MCF 10A (cell line): ENCODE measurements around the gene ART4. TPM values are rescaled to one million over a fixed set of nuclear protein-coding genes. Genes with fewer than 3 reads are reported as not detected.

Experiments
- BruUV-seq: library from RNA; stranded (reverse); fragments of 400-500 nt; replicated peaks from 2 replicates; lab custom pipeline; 2021; lab: Mats Ljungman, UMichigan
- CTCF ChIA-PET: fragments of 300-600 bp; sonication (Branson Sonifier 250); formaldehyde crosslinking; extraction: SDS; loops from one replicate; lab custom pipeline; 2021; ENCODE audit warnings: antibody characterized with exemption, inconsistent platforms; lab: Yijun Ruan, JAX
- POLR2A ChIA-PET: fragments of 300-600, 350-650 bp; sonication (Branson Sonifier 250); formaldehyde crosslinking; extraction: SDS; loops from one replicate; lab custom pipeline; 2020; ENCODE audit warnings: antibody characterized with exemption, inconsistent platforms; lab: Yijun Ruan, JAX
- DNase-seq: peaks from one replicate; pipeline ENCODE4 v3.0.0-alpha.2; 2018; ENCODE audit not compliant: unreplicated experiment
- H3K27ac Mint-ChIP-seq: one replicate; pipeline ENCODE4 v1.8.0; 2022; ENCODE audit warnings: mild to moderate bottlenecking, low read depth, mixed read lengths; ENCODE audit not compliant: unreplicated experiment
- H3K27me3 Mint-ChIP-seq: one replicate; pipeline ENCODE4 v1.8.0; 2022; ENCODE audit warnings: mixed read lengths; ENCODE audit not compliant: insufficient read depth, unreplicated experiment
- H3K36me3 Mint-ChIP-seq: one replicate; pipeline ENCODE4 v1.8.0; 2022; ENCODE audit warnings: mild to moderate bottlenecking, moderate library complexity, mixed read lengths; ENCODE audit not compliant: insufficient read depth, unreplicated experiment
- H3K4me1 Mint-ChIP-seq: one replicate; pipeline ENCODE4 v1.8.0; 2022; ENCODE audit warnings: mixed read lengths; ENCODE audit not compliant: insufficient read depth, unreplicated experiment
- H3K4me3 Mint-ChIP-seq: one replicate; pipeline ENCODE4 v1.8.0; 2022; ENCODE audit warnings: mild to moderate bottlenecking, moderate library complexity, mixed read lengths; ENCODE audit not compliant: unreplicated experiment
- H3K9me3 Mint-ChIP-seq: one replicate; pipeline ENCODE4 v1.8.0; 2022; ENCODE audit warnings: mixed read lengths; ENCODE audit not compliant: unreplicated experiment
- intact Hi-C: fragments of 100-400 bp; cut with micrococcal nuclease; formaldehyde crosslinking; loops from 2 replicates; pipeline ENCODE4 v1.14.1; 2022
- total RNA-seq: library from RNA; stranded (reverse); gene quantifications from 2 replicates; pipeline ENCODE4 v1.2.3, GENCODE V29; 2022
- TF ChIP-seq, protein P1 (sequence below): fragments of 200-600 bp; IDR thresholded peaks from one replicate; pipeline ENCODE4 v1.8.0; 2022; ENCODE audit warnings: antibody characterized with exemption, mild to moderate bottlenecking; ENCODE audit not compliant: unreplicated experiment

ART4 gene
- total RNA-seq, 1 experiment from 2014 or later: not detected

DNA sequence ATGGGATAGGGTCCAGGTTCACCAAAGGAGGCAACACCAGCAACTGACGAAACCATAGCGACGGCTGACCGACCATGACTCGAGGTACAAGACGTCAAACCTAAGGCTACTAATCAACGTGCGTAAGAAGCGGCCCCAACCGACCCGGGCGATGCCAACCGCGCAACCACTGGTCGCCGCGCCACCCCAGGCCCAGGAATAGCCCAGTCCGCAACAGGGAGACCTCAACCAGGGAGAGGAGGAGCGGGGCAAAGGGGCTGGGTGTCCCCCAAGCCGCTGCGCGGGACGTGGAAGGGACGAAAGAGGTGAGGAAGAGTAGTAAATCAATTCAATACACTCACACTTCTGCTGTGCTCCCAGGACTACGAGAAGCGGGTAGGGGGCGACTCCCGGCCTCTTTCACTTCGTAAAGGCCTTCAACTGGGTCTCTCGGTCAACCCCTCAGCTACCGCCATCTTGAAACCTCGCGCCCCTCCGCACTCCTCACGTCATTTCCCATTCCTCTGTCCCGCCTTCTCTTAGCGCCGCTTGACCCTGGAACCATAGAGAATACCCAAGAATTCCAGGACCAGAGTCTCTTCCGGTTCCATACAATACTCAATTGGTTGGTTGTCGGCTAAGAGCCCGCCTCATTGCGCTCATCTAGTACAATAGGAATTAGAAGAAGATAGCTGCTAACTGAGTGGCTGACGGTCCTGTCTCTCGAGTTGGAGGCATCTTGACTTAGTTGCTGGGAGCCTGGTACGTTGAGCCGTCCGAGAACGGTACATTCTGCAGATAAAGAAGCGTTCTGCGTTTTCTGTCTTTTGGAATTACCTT is 40.1 kb downstream of the ART4 start, which contains the start of the genes C12orf60 and WBP11:
Gene C12orf60 (plus strand): TSS at position 660 of the 819 bp plus-strand sequence. CDS start 19,266 bp downstream, outside the sequence.
Gene WBP11 (minus strand): TSS at position 468 of the 819 bp plus-strand sequence. CDS start 2,095 bp downstream, outside the sequence.
- POLR2A ChIA-PET: interaction anchor here (0.6 to 6.9 kb wide), 30 partner anchors 8 to 859 kb away, joined by 3 to 285 read pairs (median 5); a partner anchor contains a TSS
- intact Hi-C loops: loop anchor here (1.0 to 2.0 kb wide), 3 partner anchors 22 to 34 kb away; a partner anchor contains a TSS
- DNase-seq: peak; percentile 99
- Mint-ChIP-seq H3K9me3 (no peaks in the 10 kb centered on the region), H3K4me1 (peaks cover 9% of the 10 kb centered on the region), H3K27ac (no peak within 1 kb of the TSS), H3K36me3 (peaks cover 32% of the 10 kb centered on the region), H3K27me3 (no peaks in the 10 kb centered on the region), H3K4me3 (no peak within 1 kb of the TSS)
- TSS peak; percentile 46 for BruUV-seq
- TF ChIP-seq, protein P1, sequence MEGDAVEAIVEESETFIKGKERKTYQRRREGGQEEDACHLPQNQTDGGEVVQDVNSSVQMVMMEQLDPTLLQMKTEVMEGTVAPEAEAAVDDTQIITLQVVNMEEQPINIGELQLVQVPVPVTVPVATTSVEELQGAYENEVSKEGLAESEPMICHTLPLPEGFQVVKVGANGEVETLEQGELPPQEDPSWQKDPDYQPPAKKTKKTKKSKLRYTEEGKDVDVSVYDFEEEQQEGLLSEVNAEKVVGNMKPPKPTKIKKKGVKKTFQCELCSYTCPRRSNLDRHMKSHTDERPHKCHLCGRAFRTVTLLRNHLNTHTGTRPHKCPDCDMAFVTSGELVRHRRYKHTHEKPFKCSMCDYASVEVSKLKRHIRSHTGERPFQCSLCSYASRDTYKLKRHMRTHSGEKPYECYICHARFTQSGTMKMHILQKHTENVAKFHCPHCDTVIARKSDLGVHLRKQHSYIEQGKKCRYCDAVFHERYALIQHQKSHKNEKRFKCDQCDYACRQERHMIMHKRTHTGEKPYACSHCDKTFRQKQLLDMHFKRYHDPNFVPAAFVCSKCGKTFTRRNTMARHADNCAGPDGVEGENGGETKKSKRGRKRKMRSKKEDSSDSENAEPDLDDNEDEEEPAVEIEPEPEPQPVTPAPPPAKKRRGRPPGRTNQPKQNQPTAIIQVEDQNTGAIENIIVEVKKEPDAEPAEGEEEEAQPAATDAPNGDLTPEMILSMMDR: no peak
- CTCF ChIA-PET: interaction anchor here (0.6 to 2.1 kb wide), 6 partner anchors 25 to 419 kb away, joined by 3 to 6 read pairs (median 4); a partner anchor contains a TSS

DNA sequence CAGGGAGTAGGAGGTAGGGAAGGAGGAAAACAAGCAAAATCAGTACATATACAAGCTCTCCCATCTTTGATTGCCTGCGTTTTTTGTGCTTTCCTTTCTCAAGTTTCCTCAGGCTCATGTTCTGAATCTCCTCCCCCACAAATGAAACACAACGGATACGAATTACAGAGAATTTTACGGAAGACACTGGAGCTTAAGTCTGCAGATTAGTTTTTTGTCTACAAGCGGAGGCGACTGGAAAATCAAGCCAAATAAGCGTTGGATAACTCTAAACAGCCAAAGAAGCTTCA is 40.7 kb downstream of the ART4 start:
- ChIA-PET POLR2A (interaction anchor here (0.6 to 6.9 kb wide), 22 partner anchors 8 to 1606 kb away, joined by 3 to 285 read pairs (median 5); partner anchors contain the start of gene EMP1), CTCF (interaction anchor here (0.6 to 2.1 kb wide), 6 partner anchors 25 to 1996 kb away, joined by 3 to 6 read pairs (median 4); a partner anchor contains a TSS)
- no peak overlapping the region for H3K4me3 Mint-ChIP-seq
- H3K27ac Mint-ChIP-seq: no peak overlapping the region
- H3K36me3 Mint-ChIP-seq: peaks cover 38% of the 10 kb centered on the region
- no peaks in the 10 kb centered on the region for H3K27me3 Mint-ChIP-seq
- intact Hi-C loops: loop anchor here (1.0 to 2.0 kb wide), 3 partner anchors 22 to 34 kb away; a partner anchor contains a TSS
- no TSS peak for BruUV-seq
- H3K9me3 Mint-ChIP-seq: no peaks in the 10 kb centered on the region
- H3K4me1 Mint-ChIP-seq: peaks cover 9% of the 10 kb centered on the region
- TF ChIP-seq, protein P1: no peak
- DNase-seq: no peak

DNA sequence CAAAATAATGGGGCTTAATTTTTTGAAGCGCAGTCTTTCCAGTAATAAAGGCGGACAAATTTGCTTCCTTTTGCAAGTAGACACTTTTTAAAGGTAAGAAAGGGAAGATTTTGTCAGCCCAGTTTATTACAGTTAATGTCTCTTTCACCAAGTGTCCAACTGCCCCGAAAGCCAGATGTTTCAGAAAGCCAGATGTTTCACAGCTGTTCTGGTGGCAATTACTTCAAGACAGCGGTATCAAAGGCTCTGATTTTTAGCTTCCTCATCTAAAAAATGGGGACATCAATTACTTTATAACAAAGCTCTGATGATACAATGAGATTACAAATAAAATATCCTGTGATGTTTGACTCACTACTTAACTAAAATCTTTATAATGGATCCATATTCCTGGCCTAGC is 41.1 kb downstream of the ART4 start:
- Mint-ChIP-seq H3K4me1 (peaks cover 9% of the 10 kb centered on the region), H3K36me3 (peaks cover 42% of the 10 kb centered on the region), H3K27me3 (no peaks in the 10 kb centered on the region), H3K9me3 (no peaks in the 10 kb centered on the region), H3K4me3 (no peak overlapping the region), H3K27ac (no peak overlapping the region)
- CTCF ChIA-PET: interaction anchor here (0.6 to 2.1 kb wide), 6 partner anchors 8 to 1996 kb away, joined by 3 to 6 read pairs (median 4); a partner anchor contains a TSS
- no TSS peak for BruUV-seq
- DNase-seq: no peak
- intact Hi-C loops: loop anchor here (2.0 kb wide), 2 partner anchors 23 to 35 kb away; no protein-coding TSS in a partner anchor
- POLR2A ChIA-PET: interaction anchor here (0.6 to 6.9 kb wide), 22 partner anchors 9 to 1606 kb away, joined by 3 to 285 read pairs (median 5); partner anchors contain the start of genes EMP1 and EPS8
- TF ChIP-seq, protein P1: no peak

DNA sequence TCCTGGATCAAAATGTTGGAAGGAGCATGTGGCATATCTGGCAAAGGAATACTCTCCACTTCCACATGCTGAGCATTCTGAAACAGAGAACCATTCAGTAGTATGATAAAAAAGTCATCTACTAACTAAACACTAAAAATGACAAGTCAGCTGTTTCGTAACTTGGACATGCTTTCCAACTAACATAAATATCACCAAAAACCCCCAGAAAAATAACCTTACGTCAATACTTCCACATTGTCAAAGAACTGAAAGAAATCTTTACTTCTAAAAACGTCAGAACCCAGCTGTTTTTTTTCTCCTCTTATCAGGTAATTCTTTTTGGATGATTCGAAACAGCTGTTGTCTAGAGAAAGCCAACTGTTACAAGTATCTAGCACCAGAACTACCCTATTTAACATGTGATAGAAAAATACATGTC is 48.3 kb downstream of the ART4 start:
- no TSS peak for BruUV-seq
- peaks cover 97% of the 10 kb centered on the region for H3K36me3 Mint-ChIP-seq
- TF ChIP-seq, protein P1: no peak
- intact Hi-C loops: no loop called here
- ChIA-PET POLR2A (interaction anchor here (0.8 to 1.0 kb wide), 2 partner anchors 8 to 19 kb away, joined by 3 to 5 read pairs; partner anchors contain the start of genes C12orf60 and WBP11), CTCF (interaction anchor here (0.6 to 0.7 kb wide), 3 partner anchors 18 to 428 kb away, joined by 3 to 4 read pairs (median 4); no protein-coding TSS in a partner anchor)
- peak overlapping the region; percentile 35 for H3K27ac Mint-ChIP-seq
- no peaks in the 10 kb centered on the region for H3K4me1 Mint-ChIP-seq
- no peaks in the 10 kb centered on the region for H3K9me3 Mint-ChIP-seq
- no peak overlapping the region for H3K4me3 Mint-ChIP-seq
- no peak for DNase-seq
- H3K27me3 Mint-ChIP-seq: no peaks in the 10 kb centered on the region
